ENCODE measurements around the gene WDR86.

The WDR86 gene

GRCh38 chr7:151416112-151416940, 6.5 kb upstream of the WDR86 start:
- Histone ChIP-seq H3K4me1 (ENCODE audit: control insufficient read depth, low read length) (no peaks in the 10 kb centered on the region), H3K4me3 (ENCODE audit: low read length) (no peak overlapping the region), H3K4me2 (ENCODE audit: low read length) (no peak overlapping the region), H3F3A (ENCODE audit: control insufficient read depth, insufficient read depth) (no peaks in the 10 kb centered on the region), H3K9me3 (ENCODE audit: control insufficient read depth, insufficient read depth, low read length) (peaks cover 11% of the 10 kb centered on the region), H3K9me2 (replicated peaks; ENCODE audit: control insufficient read depth, low read length) (no peaks in the 10 kb centered on the region), H3K27me3 (ENCODE audit: control insufficient read depth, low read length) (peaks cover 36% of the 10 kb centered on the region), H3K79me2 (ENCODE audit: control insufficient read depth, low read length) (no peaks in the 10 kb centered on the region), H4K20me1 (ENCODE audit: control insufficient read depth, insufficient read depth, low read depth, low read length) (no peaks in the 10 kb centered on the region), H3K27ac (ENCODE audit: low read depth, low read length) (no peak overlapping the region), H3K36me3 (ENCODE audit: control insufficient read depth, low read length) (no peaks in the 10 kb centered on the region)
- TF ChIP-seq EZH2phosphoT487 (IDR thresholded peaks at IDR 0.05; ENCODE audit: borderline replicate concordance, low read length) (no peak), CTCF (IDR thresholded peaks at IDR 0.05; ENCODE audit: low read depth, low read length, poor library complexity, severe bottlenecking) (no peak)

- Histone ChIP-seq H3K4me2 (ENCODE audit: low read length) (no peak overlapping the region), H3K4me3 (ENCODE audit: low read length) (no peak overlapping the region), H3K27ac (ENCODE audit: low read depth, low read length) (no peak overlapping the region), H3K9me2 (replicated peaks; ENCODE audit: control insufficient read depth, low read length) (no peaks in the 10 kb centered on the region), H3K36me3 (ENCODE audit: control insufficient read depth, low read length) (no peaks in the 10 kb centered on the region), H3K27me3 (ENCODE audit: control insufficient read depth, low read length) (peaks cover 44% of the 10 kb centered on the region), H3K9me3 (ENCODE audit: control insufficient read depth, insufficient read depth, low read length) (peaks cover 10% of the 10 kb centered on the region), H4K20me1 (ENCODE audit: control insufficient read depth, insufficient read depth, low read depth, low read length) (no peaks in the 10 kb centered on the region), H3K79me2 (ENCODE audit: control insufficient read depth, low read length) (no peaks in the 10 kb centered on the region), H3F3A (ENCODE audit: control insufficient read depth, insufficient read depth) (no peaks in the 10 kb centered on the region), H3K4me1 (ENCODE audit: control insufficient read depth, low read length) (no peaks in the 10 kb centered on the region)
- TF ChIP-seq CTCF (IDR thresholded peaks at IDR 0.05; ENCODE audit: low read depth, low read length, poor library complexity, severe bottlenecking): no peak
- TF ChIP-seq EZH2phosphoT487 (IDR thresholded peaks at IDR 0.05; ENCODE audit: borderline replicate concordance, low read length): no peak
Observed at GRCh38 chr7:151415375-151416105, 5.7 kb upstream of the WDR86 start.

- Histone ChIP-seq H3K9me3 (ENCODE audit: control insufficient read depth, insufficient read depth, low read length) (no peaks in the 10 kb centered on the region), H3K36me3 (ENCODE audit: control insufficient read depth, low read length) (no peaks in the 10 kb centered on the region), H3F3A (ENCODE audit: control insufficient read depth, insufficient read depth) (no peaks in the 10 kb centered on the region), H3K4me2 (ENCODE audit: low read length) (no peak overlapping the region), H3K27ac (ENCODE audit: low read depth, low read length) (no peak overlapping the region), H3K27me3 (ENCODE audit: control insufficient read depth, low read length) (peaks cover 47% of the 10 kb centered on the region), H3K9me2 (replicated peaks; ENCODE audit: control insufficient read depth, low read length) (no peaks in the 10 kb centered on the region), H4K20me1 (ENCODE audit: control insufficient read depth, insufficient read depth, low read depth, low read length) (no peaks in the 10 kb centered on the region), H3K4me1 (ENCODE audit: control insufficient read depth, low read length) (peaks cover 9% of the 10 kb centered on the region), H3K4me3 (ENCODE audit: low read length) (no peak overlapping the region), H3K79me2 (ENCODE audit: control insufficient read depth, low read length) (no peaks in the 10 kb centered on the region)
- no peak for TF ChIP-seq CTCF (IDR thresholded peaks at IDR 0.05; ENCODE audit: low read depth, low read length, poor library complexity, severe bottlenecking)
- TF ChIP-seq EZH2phosphoT487 (IDR thresholded peaks at IDR 0.05; ENCODE audit: borderline replicate concordance, low read length): no peak
Observed at GRCh38 chr7:151413241-151413640, 3.4 kb upstream of the WDR86 start.

Data from DOHH2 (cell line).